GM12872 (cell line): ENCODE results near the gene GRN.

ENCODE experiments used
- TF ChIP-seq, protein P1 (sequence below): IDR thresholded peaks from 3 replicates; pipeline ENCODE4 v1.5.1; 2011; ENCODE audit warnings: low read depth, mild to moderate bottlenecking, low read length, moderate library complexity; ENCODE audit not compliant: insufficient read depth

GRN gene

GRCh38 chr17:44389723-44390202 is 44.7 kb downstream of the GRN start:
- TF ChIP-seq, protein P1, sequence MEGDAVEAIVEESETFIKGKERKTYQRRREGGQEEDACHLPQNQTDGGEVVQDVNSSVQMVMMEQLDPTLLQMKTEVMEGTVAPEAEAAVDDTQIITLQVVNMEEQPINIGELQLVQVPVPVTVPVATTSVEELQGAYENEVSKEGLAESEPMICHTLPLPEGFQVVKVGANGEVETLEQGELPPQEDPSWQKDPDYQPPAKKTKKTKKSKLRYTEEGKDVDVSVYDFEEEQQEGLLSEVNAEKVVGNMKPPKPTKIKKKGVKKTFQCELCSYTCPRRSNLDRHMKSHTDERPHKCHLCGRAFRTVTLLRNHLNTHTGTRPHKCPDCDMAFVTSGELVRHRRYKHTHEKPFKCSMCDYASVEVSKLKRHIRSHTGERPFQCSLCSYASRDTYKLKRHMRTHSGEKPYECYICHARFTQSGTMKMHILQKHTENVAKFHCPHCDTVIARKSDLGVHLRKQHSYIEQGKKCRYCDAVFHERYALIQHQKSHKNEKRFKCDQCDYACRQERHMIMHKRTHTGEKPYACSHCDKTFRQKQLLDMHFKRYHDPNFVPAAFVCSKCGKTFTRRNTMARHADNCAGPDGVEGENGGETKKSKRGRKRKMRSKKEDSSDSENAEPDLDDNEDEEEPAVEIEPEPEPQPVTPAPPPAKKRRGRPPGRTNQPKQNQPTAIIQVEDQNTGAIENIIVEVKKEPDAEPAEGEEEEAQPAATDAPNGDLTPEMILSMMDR: no peak

- TF ChIP-seq, protein P1: no peak
These were observed 45.3 kb downstream of the GRN start for GRCh38 chr17:44390250-44390870.

- TF ChIP-seq, protein P1: no peak
These were observed 49.7 kb downstream of the GRN start for GRCh38 chr17:44394833-44395232.

GRCh38 chr17:44396946-44397345 is 51.8 kb downstream of the GRN start:
- TF ChIP-seq, protein P1: no peak

GRCh38 chr17:44397479-44398440 is 52.7 kb downstream of the GRN start:
- TF ChIP-seq, protein P1: no peak

DNA sequence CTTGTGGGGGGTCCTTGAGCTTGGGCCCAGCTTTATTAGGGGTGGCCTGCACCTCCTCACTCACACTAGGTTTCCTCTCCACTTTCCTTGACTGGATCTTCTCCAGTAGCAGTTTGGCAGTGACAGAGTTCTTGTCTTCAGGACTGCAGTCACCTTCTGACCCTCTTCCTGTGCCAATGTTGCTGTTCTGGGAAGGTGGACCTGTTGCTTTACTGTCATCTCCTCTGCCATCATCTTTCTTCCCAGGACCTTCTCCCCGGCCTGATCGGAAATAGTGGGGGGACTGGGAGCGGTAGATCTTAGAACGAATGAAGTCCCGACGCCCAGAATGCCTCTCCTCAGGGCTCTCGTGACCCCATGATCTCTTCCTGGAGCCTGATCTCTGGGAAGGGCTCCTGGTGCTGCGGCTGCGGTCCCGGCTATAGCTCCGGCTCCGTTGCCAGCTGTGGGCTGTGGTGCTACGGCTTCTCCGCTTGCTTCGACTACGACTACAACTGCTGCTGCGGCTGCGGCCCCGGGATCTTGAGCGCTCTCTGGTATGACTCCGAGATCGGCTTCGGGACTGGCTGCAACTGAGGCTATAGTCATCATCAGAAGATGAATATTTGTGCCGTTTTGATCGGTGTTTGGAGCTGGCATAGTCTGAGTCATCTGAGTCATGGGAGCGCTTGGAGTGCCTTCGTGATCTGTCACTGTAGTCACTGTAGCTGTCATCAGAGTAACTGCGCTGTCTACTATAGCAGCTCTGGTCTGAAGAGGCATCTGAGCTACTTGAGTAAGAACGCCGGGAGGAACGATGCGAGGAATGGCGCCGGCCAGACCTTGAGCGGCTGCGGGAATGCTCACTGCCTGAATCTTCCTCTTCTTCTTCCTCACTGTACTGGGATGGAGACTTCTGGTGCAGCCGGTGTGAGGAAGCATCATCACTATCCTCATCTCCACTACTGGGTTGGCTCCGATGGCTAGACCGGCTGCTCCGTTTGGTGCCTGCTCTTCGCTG is 53.9 kb downstream of the GRN start:
- TF ChIP-seq, protein P1: no peak
